Dermis blood vessel endothelial cell (primary cell): Measurements from ENCODE around the gene DFFB. TPM values are rescaled to one million over a fixed set of nuclear protein-coding genes. Genes with fewer than 3 reads are reported as not detected.
"Not testable (repeated sequence)": the region's sequence is repeated elsewhere in the genome, so short reads cannot be mapped to it uniquely, and the experiment has no call there.

Experiments
- DNase-seq: peaks from one replicate; pipeline ENCODE4 v3.0.0; 2010
- total RNA-seq: library from RNA; depleted of rRNA; stranded (reverse); fragments of >200 nt; gene quantifications from 2 replicates; pipeline ENCODE4 v1.2.3, GENCODE V29; 2014

The DFFB gene, protein sequence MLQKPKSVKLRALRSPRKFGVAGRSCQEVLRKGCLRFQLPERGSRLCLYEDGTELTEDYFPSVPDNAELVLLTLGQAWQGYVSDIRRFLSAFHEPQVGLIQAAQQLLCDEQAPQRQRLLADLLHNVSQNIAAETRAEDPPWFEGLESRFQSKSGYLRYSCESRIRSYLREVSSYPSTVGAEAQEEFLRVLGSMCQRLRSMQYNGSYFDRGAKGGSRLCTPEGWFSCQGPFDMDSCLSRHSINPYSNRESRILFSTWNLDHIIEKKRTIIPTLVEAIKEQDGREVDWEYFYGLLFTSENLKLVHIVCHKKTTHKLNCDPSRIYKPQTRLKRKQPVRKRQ
- total RNA-seq, result 13.7 and 14.8 TPM in 2 replicates

GRCh38 chr1:3856923-3857790 is at the start of gene DFFB, which contains the start of gene CEP104:
DFFB (plus strand) TSS chr1:3857476; CDS start chr1:3857604, 128 bp downstream.
CEP104 (minus strand) TSS chr1:3857211; CDS start chr1:3852407, 4,804 bp downstream.
- peak; percentile 85 for DNase-seq

DNA sequence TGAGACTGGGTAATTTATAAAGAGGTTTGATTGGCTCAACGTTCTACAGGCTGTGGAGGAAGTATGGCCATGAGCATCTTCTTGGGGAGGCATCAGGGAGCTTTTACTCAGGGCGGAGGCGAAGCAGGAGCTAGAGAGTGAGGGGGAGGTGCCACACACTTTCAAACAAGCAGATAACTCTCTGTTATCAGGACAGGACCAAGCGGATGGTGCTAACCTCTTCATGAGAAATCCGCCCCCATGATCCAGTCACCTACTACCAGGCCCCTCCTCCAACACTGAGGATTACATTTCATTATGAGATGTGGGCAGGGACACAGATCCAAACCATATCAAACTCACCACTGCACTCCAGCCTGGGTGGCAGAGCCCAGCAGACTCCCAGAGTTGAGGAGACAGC is 49.5 kb upstream of the DFFB start:
- no peak for DNase-seq

- no peak for DNase-seq
Measured at GRCh38 chr1:3809680-3810079, 47.6 kb upstream of the DFFB start.

DNA sequence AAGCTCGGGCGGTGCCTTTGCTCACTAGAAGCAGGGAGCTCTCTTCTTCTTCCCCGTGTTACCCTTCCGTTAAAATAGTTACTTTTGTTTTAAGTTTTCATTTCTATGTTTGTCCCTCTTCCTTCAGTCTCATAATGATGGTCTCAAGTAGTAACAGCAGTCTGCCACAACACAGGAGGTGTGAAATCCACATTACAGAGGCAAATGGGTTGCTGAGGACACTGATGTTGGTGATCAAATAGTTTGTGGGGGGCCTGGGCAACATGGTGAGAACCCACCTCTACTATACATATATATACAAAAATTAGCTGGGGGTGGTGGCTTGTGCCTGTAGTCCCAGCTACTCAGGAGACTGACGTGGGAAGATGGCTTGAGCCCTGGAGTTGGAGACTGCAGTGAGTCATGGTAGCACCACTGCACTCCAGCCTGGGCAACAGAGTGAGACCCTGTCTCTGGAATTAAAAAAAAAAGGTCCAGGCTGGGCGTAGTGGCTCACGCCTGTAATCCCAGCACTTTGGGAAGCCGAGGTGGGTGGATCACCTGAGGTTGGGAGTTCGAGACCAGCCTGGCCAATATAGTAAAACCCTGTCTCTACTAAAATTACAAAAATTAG is 47.0 kb upstream of the DFFB start:
- not testable (repeated sequence) for DNase-seq

DNA sequence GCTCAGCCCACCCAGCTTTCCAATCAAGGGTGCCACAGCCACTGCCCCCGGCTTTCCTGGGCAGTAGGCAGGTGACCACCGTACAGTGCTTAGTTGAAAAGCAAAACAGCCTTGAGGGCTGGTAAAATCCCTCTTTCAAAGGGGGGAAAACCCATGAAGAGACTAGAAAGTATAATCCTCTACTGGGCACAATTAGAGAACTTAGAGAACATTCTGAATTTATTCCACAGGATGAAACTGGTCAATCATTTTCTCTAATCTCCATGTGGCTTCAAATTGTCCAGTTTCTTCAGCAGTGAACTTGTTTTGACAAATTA is 45.7 kb upstream of the DFFB start:
- no peak for DNase-seq

- DNase-seq, result no peak
Measured at GRCh38 chr1:3814065-3814464, 43.2 kb upstream of the DFFB start.

DNA sequence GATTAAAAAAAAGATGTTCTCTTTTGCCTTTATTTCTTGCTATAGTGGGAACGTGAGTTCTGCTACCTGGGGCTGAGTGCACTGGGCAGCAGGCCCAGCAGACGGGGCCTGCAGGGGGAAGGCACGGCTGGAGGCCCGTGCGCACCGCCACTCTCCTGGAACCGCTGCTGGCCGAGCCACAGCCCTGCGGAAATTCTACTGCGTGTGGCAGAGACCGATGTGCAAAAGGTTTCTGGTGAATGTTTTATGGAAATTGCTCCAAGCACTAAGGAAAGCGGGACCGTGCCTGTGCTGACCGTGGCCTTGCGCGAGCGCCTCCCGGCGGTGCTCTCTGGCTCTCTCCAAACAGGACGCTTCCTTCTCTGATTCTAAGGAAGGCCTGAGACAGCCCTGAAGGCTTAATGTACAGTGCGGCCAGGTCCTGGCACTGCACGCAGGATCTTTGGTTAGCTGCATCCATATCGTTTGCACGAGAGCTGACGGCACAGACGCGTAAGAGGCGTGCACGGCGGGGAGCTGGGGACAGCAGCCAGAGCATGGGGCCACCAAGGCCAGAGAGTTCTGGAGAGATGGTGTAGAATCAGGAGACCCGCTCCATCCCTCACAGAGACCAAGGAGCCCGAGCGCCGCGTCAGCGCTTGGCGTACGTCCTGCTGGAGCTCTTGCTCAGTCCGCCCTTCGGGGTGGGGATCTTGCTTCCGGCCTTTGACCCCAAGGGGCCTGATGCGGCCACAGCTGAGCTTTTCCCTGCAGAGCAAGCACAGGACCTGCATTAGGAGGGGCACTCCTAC is 42.3 kb upstream of the DFFB start:
- no peak for DNase-seq

- no peak for DNase-seq
Measured at GRCh38 chr1:3816331-3817137, 40.7 kb upstream of the DFFB start.

GRCh38 chr1:3817138-3817740 is 40.0 kb upstream of the DFFB start:
- DNase-seq, result no peak

DNA sequence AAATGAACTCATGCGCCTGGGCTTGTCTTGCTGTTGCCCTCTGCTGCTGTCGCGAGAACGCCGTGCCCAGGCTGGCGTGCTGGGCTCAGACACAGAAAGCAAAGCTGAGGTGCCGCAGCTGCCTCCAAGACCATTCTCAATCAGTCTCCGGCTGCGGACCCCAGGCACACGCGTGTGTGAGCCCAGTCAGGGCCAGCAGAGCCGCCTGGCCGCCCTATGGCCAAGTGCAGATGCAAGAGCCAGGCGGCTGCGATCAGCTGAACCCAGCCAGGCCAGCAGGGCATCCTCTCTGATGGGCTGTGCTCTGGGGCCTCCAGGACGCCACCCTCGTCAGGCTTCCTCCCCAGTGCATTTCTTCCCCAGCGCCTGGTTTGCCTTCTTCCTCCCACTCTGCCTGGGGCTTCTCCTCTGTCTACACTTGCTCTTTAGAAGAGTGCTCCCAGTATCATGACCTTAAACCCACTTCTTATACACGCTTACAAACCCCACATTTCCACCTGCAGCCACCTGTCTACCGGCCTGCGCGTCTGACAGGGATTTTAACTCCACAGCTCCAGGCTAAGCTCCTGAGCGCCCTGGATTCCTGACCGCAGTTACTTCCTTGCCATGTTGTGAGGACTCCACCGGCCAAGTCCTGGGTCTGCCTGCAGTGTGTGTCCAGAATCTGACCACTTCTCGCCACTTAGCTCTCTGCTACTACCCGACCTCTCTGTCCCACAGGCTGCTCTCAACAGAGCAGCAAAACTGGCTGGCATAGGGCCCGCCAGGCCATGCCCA is 39.3 kb upstream of the DFFB start:
- DNase-seq, result no peak

DNA sequence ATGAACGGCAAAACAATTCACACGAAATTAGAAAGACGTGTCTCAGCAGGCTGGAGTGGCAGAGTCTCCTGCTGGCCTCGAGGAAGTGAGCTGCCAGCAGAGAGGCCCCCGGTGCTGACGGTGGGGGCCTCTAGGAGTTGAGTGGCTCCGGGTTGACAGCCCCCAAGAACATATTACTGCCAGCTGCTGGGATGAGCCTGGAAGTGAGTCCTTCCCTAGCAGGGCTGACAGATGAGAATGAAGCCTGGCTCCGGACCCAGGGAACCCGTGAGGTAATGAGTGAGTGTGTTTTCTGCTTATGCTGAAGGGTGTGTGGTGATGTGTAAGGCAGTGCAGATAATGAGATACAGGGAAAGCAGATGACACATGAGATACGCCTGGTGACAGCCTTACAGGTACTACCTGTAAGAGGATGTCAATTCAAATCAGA is 37.5 kb upstream of the DFFB start:
- no peak for DNase-seq

DNA sequence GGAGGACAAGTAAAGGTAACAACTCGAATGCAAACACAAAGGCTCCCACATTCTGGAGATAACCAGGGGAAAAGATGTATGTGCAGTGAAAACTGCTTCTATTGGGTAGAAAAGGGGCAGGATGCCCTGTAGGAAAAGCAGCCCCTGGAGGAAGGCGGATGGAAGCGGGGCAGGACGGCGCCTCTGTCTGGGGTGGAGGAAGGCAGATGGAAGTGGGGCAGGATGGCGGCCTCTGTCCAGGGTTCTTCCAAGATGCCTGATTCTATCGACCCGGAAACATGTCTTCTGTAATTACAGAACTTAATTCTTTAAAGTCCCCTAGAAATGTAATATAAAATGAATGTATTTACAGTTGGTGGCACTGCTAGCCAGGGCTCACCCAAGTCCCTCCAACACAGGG is 37.0 kb upstream of the DFFB start:
- DNase-seq, result no peak

- no peak for DNase-seq
Measured at GRCh38 chr1:3821004-3821403, 36.3 kb upstream of the DFFB start.

DNA sequence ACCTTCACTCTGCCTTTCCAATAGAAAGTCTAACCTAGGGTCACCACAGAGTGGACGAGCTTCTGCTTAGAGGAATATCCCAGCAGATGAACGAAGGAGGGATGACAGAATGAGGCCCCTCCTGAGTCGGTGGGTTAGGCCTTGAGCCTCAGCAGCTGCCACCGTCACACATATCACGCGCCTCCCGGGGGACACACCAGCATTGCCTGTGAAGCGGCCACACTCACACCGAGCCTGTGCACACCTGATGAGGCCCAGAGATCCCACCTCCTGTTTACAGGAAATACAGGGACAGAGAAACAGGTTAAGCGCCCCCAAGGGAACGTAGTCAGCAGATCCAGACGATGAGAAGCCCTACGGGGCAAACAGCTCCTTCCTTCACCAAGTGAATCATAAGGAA is 35.8 kb upstream of the DFFB start:
- no peak for DNase-seq

- no peak for DNase-seq
Measured at GRCh38 chr1:3821908-3822307, 35.4 kb upstream of the DFFB start.

DNA sequence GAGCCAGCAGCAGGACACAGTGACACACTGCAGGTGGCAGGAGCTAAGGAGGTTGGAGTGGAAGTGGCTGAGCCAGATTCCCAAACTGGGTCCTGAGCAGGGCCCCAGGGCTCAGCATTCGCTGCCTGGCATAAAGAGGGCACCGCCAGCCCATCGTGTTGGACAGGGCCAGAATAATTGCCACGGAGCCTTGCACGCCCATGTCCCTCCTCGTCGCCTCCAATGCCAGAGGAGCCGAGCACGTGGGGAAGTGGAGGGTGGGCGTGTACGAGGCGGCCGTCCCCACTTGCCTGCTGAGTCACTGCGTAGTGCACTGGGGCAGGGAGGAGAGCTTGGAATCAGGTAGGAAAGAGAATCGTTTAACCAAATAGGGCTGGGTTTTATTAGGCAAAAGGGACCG is 34.9 kb upstream of the DFFB start:
- DNase-seq, result no peak

DNA sequence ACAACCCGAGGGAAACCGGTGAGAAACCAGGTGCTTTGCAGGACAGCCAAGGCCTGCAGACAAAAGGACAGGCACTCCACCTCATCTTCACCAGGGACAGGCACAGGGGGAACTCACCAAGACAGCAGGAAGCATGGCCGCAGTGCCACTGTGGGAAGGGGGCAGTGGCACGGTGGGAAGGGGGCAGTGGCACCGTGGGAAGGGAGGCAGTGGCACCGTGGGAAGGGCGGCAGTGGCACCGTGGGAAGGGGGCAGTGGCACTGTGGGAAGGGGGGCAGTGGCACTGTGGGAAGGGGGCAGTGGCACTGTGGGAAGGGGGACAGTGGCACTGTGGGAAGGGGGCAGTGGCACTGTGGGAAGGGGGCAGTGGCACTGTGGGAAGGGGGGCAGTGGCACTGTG is 32.6 kb upstream of the DFFB start:
- no peak for DNase-seq

GRCh38 chr1:3825356-3825755 is 31.9 kb upstream of the DFFB start:
- no peak for DNase-seq

- DNase-seq, result peak; percentile 7
Measured at GRCh38 chr1:3827813-3828307, 29.4 kb upstream of the DFFB start.

DNA sequence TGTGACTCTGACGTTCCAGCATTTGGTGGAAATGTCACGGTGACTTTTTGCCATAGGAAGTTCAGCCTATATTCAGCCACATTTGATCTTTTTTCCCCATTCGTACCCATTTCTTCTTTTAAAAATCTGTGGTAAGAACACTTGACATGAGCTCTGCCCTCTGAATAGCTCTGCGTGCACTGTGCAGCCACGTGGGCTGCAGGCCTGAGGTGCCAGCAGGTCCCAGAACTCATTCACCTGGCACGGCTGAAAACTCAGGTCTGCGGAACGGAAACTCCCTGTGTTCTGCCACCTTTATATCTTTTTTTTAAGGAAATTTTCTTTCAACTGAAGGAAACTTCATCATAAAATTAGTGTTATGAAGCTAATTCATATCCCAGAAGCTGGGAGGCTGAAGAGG is 28.9 kb upstream of the DFFB start:
- DNase-seq, result no peak
